Neural crest cell (in vitro differentiated cells): Measurements from ENCODE around the gene KLC1. TPM values are rescaled to one million over a fixed set of nuclear protein-coding genes. Genes with fewer than 3 reads are reported as not detected.
A peak's percentile ranks its signal among the peaks of the same experiment; 100 is the strongest.

Experiments
- DNase-seq: peaks from one replicate; pipeline ENCODE4 v3.0.0; 2021; ENCODE audit warnings: low read depth, mixed read lengths, low spot score
- H3K27ac Mint-ChIP-seq: one replicate; pipeline ENCODE4 v1.8.0; 2021; ENCODE audit warnings: mild to moderate bottlenecking, mixed read lengths; ENCODE audit not compliant: unreplicated experiment
- H3K27me3 Mint-ChIP-seq: 2 replicates; pipeline ENCODE4 v1.8.0; 2021; ENCODE audit warnings: low read depth, mild to moderate bottlenecking, mixed read lengths
- H3K36me3 Mint-ChIP-seq: 2 replicates; pipeline ENCODE4 v1.8.0; 2021; ENCODE audit warnings: low read depth, mild to moderate bottlenecking, mixed read lengths
- H3K4me1 Mint-ChIP-seq: 2 replicates; pipeline ENCODE4 v1.8.0; 2021; ENCODE audit warnings: mixed read lengths
- H3K4me3 Mint-ChIP-seq: one replicate; pipeline ENCODE4 v1.8.0; 2021; ENCODE audit warnings: mild to moderate bottlenecking, mixed read lengths
- H3K9me3 Mint-ChIP-seq: 2 replicates; pipeline ENCODE4 v1.8.0; 2021; ENCODE audit warnings: mixed read lengths
- total RNA-seq: library from RNA; stranded (reverse); gene quantifications from 2 replicates; pipeline ENCODE4 v1.2.1, GENCODE V29; 2021
- TF ChIP-seq, protein P1 (sequence below): fragments of 200-600 bp; sonication (generic); conservative IDR thresholded peaks from 2 replicates; pipeline ENCODE4 v1.5.0; 2021; ENCODE audit warnings: antibody characterized with exemption, mild to moderate bottlenecking

Gene KLC1
- total RNA-seq, 1 donor from 2014 or later: 173 TPM

DNA sequence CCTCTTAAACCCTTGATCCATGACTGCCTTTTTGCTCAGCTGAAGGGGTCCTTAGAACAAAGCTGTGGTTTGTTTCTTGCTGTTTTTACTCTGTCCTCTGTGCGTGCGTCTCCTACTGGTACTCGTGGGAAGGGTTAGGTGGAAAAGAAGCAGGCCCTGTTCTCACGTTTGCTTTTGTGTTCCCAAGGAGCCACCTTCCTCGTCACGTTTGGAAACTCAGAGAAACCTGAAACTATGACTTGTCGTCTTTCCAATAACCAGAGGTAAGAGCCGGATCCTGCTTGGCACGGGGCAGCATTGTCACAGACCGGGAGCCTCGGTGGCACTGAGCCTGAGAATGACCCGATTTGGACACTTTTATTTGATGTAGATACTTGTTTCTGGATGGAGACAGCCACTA is 99.7 kb downstream of the KLC1 start:
- no peaks in the 10 kb centered on the region for H3K27me3 Mint-ChIP-seq
- H3K4me1 Mint-ChIP-seq: no peaks in the 10 kb centered on the region
- peaks cover 2% of the 10 kb centered on the region for H3K36me3 Mint-ChIP-seq
- H3K9me3 Mint-ChIP-seq: no peaks in the 10 kb centered on the region
- DNase-seq: no peak
- no peak overlapping the region for H3K4me3 Mint-ChIP-seq
- TF ChIP-seq, protein P1, sequence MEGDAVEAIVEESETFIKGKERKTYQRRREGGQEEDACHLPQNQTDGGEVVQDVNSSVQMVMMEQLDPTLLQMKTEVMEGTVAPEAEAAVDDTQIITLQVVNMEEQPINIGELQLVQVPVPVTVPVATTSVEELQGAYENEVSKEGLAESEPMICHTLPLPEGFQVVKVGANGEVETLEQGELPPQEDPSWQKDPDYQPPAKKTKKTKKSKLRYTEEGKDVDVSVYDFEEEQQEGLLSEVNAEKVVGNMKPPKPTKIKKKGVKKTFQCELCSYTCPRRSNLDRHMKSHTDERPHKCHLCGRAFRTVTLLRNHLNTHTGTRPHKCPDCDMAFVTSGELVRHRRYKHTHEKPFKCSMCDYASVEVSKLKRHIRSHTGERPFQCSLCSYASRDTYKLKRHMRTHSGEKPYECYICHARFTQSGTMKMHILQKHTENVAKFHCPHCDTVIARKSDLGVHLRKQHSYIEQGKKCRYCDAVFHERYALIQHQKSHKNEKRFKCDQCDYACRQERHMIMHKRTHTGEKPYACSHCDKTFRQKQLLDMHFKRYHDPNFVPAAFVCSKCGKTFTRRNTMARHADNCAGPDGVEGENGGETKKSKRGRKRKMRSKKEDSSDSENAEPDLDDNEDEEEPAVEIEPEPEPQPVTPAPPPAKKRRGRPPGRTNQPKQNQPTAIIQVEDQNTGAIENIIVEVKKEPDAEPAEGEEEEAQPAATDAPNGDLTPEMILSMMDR: no peak
- peak overlapping the region; percentile 89 for H3K27ac Mint-ChIP-seq

DNA sequence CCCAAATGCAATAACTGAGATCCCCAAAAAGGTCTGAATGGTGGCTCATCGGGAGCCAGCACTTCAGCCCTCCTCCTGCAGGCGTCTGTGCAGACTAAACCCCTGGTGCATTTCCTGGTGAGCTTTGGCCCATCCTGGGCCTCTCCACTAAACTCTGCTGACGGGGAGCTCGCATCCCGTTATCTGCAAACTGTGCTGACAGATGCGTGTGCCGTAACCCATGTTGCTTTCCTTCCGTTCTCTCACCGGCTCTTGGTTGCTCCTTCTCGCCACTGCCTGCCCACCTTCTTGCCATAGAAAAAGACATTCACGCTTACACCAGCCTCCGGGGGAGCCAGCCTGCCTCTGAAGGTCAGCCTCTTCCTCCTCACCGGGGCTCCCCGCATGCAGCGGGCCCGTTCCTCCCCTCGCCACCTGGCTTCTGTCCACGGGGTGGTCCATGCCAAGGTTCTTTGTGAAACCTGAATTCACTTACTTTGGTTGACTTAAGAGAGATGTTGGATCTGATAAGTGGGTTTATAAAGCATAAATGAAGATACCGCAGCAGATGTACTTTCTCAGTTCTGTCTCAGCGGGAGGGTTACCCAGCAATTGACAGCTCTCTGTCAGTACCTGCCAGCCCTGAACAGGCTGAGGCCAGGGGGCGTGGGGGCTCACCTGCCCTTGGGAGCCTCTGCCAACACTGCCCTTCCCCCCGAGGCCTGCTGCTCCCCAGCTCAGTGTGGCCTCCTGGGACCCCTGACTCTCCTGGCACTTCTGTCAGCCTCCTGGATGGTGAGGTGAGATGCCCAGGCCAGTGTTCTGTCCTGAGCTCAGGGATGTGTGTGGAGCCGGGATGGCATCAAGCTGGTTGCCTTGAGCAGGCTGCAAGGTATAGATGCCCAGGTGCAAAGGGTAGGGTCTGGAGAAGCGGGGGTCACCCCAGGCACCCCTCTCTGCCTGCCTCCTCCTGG is 100.8 kb downstream of the KLC1 start:
- TF ChIP-seq, protein P1: no peak
- no peaks in the 10 kb centered on the region for H3K9me3 Mint-ChIP-seq
- H3K4me1 Mint-ChIP-seq: peaks cover 4% of the 10 kb centered on the region
- H3K27ac Mint-ChIP-seq: no peak overlapping the region
- peaks cover 2% of the 10 kb centered on the region for H3K36me3 Mint-ChIP-seq
- no peaks in the 10 kb centered on the region for H3K27me3 Mint-ChIP-seq
- H3K4me3 Mint-ChIP-seq: no peak overlapping the region
- DNase-seq: no peak

DNA sequence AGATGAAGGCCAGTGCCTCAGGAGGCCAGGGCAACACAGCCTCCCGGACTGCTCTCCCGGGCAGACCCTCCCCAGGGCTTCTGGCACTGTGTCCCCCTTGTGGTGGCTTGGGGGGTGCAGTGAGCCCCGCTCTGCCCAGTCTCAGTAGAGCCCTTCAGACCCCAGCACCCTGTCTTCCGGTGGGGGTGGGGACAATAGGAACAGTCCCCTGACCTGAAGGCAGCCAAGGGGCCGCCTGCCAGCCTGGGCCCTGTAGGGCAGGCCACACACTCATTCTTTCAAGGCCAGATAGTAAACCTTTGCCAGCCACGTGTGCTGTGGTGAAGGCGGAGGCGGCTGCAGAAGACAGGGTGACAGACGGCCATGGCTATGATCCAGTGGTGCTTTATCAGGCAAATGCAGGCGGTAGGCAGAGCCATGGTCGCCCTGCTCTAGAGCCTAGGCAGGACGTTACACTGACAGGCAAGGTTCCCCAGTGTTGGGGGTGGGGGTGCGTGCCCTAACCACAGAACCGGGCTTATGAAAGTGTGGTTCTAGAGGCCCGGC is 101.6 kb downstream of the KLC1 start:
- peaks cover 2% of the 10 kb centered on the region for H3K36me3 Mint-ChIP-seq
- no peak overlapping the region for H3K4me3 Mint-ChIP-seq
- no peaks in the 10 kb centered on the region for H3K9me3 Mint-ChIP-seq
- no peak for DNase-seq
- H3K4me1 Mint-ChIP-seq: peaks cover 4% of the 10 kb centered on the region
- H3K27ac Mint-ChIP-seq: no peak overlapping the region
- H3K27me3 Mint-ChIP-seq: no peaks in the 10 kb centered on the region
- TF ChIP-seq, protein P1: peak; percentile 28

DNA sequence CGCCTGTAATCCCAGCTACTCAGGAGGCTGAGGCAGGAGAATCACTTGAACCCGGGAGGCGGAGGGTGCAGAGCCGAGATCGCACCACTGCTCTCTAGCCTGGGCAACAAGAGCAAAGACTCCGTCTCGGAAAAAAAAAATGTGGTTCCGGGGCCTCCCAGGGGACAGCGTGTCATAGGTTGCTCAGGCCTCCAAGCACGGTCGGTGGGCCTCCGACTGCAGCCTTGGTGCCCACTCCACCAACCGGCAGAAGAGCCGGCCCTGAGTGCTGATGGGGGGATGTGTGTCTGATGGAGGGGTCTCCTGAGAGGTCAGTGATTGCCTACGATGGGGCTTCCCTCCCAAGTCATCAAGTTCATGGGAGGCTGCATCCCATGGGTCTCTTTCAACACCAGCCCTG is 102.5 kb downstream of the KLC1 start:
- Mint-ChIP-seq H3K27me3 (no peaks in the 10 kb centered on the region), H3K9me3 (no peaks in the 10 kb centered on the region), H3K36me3 (peaks cover 2% of the 10 kb centered on the region), H3K4me3 (no peak overlapping the region), H3K27ac (no peak overlapping the region), H3K4me1 (peaks cover 4% of the 10 kb centered on the region)
- DNase-seq: no peak
- TF ChIP-seq, protein P1: no peak

DNA sequence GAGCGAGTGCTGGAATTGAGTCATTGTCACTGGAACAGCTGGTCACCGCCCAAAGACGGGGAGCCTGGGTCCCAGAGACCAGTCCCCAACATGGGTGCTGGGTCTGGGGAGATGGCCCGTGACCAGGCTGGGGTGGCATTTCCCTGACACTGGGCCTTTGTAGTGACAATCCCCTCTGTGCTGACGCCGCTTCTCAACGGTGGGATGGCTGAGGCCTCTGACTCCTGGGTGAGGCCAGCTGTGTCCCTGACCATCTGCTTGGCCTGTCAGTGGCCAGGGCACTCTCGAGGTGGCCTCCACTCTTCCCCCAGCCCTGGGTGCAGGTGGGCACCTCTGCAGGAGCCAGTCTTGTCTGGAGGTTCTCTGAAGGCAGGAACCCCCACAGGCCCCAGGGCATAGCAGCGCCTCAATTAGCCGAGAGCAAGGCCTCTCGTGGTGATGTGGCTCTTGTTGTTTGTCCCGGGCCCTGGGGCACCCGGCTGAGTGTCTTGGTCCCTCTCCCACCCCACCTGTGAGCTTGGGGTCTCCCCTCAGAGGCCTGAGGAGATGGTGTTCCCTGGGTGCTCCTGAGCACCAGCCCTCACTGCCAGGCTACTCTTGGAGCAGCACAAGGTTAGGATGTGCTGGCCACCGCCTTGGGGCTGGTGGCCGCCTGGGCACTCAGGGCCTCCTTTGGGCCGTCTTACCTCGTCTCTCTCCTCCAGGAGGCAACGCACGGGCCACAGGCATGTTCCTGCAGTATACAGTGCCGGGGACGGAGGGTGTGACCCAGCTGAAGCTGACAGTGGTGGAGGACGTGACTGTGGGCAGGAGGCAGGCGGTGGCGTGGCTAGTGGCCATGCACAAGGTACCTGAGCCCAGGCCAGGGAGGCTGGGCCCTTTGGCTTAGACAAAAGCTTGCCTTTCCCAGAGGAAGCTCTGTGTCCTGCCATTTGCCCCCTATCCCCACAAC is 103.2 kb downstream of the KLC1 start:
- Mint-ChIP-seq H3K4me3 (no peak overlapping the region), H3K27ac (peak overlapping the region; percentile 82), H3K9me3 (no peaks in the 10 kb centered on the region), H3K27me3 (no peaks in the 10 kb centered on the region), H3K36me3 (peaks cover 2% of the 10 kb centered on the region), H3K4me1 (peaks cover 4% of the 10 kb centered on the region)
- DNase-seq: no peak
- TF ChIP-seq, protein P1: no peak
